Measurements from ENCODE around the gene SHISA5.

SHISA5 gene

DNA sequence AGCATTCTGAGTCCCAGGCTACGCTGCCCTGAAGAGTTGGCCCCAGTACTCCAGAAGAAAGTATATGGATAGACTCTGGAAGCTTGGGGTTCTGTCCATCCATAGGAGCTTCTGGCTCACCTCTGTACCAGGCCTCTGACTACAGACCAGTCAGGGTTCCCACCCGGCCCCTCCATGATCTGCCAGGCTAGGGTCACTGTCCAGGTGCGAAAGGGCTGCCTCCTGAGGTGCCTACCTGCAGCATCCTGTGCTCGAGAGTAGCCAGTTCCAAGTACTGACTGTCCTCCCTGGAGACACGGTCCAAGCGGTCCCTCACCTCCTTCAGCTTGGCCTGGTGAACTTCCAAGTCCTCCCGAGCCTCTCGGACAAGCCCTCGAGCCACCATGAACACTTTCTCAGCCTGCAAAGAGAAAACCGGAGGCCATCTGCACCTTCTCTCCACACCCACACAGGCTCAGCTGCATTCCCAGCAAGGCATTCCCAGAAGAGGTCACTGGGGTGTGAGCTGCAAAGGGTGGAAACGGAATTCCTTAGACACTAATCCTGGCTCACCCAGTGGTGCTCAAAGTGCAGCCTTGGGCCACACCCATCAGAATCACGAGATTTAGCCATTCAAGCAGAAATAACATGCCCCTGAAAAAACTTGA, 70.4 kb downstream of the SHISA5 start:
- H3K27ac ChIP-seq: peak overlapping the region; percentile 92

DNA sequence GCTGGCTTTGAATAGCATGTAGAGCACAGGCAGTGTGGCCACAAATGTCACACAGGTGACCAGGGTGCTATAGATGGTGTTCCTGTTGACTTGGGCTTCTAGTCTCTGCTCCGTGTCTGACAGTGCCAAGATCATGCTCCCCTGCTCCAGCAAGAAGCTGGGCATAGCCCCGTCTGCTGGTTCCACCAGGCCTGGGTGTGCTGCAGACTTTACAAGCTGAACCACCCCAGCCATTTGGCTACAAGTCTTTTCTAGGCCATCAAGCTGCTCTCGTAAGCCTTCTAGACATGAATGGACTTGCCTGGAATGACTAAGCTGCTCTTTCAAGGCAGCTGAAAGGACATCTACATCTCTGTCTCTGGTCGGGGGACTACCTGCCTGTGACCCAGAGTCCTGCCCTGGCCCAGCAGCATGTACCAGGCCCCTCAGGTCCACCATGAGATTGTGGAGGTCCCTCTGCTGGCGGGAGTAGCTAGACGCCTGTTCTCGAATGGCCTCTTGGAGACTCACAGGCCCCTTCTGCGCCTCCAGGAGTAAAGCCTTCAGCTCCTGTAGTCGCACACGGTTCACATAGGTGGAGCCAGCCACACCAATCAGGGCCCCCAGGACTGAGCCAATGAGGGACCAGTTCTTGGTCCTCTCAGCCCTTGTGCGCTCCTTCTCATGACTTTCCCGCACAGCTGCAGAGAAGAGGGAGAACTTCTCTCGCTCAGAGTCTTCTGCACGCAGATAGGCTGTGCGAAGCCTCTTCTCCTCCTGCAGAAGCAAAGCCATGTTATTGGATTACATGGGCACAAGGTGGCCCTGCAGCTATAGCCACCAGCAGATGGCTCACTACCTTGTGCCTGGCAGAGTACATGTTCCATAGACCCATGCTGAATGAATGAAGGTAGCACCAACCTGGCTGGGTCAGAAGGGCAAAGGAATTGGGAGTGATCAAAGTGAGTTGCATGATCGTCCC, 71.3 kb downstream of the SHISA5 start:
- DNase-seq (ENCODE audit: low read depth, low spot score): peak; percentile 79
- peak overlapping the region; percentile 92 for H3K27ac ChIP-seq

More for the DNA sequence above, 70.4 kb downstream of the SHISA5 start:
- no peak for DNase-seq (ENCODE audit: low read depth, low spot score)

DNA sequence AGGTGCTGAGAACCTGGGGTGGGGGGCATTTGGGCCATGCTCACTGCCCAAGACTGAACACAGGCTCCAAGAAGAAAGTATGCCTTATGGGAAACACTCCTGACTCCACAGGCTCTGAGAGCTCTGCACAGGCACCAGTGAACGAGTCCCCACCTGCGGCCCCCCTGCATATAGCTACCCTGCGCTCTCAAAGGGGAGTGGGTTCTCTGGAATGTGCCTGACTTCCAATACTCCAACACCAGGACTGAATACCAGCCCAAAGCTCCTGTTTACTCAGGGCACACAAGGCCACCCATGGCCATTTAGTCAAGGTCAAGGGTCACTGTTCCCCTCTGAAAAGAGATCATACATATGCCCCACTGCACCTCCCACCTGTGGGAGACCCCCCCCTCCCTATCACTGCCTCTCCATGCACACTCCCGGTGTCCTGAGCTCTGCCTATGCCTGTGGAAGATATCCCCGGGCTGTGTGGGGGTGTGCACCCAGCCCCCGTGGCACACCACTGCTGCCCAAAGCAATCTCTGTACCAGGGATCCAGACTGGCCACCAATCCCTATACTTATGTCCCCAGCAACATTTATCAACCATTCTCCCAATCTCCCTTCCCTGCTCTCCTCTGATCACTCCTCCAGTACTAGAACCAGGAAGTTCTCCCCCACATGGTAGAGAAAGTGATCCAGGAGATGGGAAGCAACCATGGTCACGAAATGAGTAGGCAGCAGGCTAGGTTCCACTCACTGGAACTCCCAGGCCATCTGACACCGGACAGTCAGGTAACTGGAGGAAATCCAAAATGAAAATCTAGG, 72.5 kb downstream of the SHISA5 start:
- DNase-seq (ENCODE audit: low read depth, low spot score): no peak
- H3K27ac ChIP-seq: peak overlapping the region; percentile 92

DNA sequence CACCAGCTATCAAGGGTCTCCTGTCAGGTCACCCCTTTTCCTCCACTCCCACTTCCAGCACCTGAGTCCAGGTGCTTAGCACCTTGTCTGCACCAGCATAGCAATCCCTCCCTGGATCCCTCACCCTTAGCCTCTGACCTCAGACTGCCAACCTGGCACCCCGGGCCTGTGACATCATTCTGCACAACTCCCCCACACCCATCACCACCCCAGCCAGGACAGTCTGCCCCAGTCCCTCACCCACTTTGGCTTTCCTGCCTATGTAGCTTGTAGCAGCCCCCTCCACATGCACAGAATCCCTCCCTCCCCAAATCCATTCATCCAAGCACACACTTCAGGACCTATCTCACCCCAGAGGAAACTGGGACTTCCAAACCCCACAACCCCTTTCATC, 73.3 kb downstream of the SHISA5 start:
- DNase-seq (ENCODE audit: low read depth, low spot score): no peak
- peak overlapping the region; percentile 92 for H3K27ac ChIP-seq

DNA sequence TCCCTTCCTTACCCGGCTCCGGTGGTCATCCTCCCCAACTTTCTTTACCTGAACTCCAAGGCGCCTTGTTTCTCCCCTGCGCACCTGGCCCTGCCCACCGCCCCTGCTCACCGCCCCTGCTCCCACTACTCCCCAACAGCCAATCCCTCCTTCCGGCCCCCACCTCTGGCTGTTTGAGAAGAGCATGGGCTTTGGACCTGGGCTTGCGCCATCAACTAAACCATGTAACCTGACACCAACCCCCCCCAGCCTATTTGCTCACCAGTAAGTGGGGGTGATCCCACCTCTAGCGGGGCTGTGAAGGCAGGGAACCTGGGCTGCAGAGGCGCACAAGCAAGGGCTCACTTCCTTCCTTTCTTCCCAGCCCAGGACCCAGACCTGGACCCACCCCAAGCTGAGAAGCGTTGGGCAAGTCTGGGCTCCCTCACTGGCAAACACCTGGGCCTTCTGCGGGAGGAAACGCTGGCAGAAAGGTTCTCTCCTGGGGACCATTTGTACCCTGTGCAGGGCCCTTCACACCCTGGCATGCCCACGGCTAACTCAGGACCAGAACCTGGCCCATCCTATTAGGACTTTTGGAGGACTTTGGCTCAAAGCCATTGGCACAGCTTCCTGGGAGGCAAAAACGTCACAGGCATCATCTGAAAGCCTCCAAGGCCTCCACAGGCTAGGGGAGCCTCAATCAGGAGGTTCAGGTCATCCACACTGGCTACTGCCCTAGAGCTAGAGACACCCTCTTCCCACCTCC, 73.8 kb downstream of the SHISA5 start, which contains the start of gene PLXNB1:
Gene PLXNB1, minus strand, starts transcription at position 127 of the 748 bp plus-strand sequence. CDS start 5,475 bp downstream, outside the sequence.
- DNase-seq (ENCODE audit: low read depth, low spot score): peak; percentile 54
- H3K27ac ChIP-seq: peak within 1 kb of the TSS; percentile 92

DNA sequence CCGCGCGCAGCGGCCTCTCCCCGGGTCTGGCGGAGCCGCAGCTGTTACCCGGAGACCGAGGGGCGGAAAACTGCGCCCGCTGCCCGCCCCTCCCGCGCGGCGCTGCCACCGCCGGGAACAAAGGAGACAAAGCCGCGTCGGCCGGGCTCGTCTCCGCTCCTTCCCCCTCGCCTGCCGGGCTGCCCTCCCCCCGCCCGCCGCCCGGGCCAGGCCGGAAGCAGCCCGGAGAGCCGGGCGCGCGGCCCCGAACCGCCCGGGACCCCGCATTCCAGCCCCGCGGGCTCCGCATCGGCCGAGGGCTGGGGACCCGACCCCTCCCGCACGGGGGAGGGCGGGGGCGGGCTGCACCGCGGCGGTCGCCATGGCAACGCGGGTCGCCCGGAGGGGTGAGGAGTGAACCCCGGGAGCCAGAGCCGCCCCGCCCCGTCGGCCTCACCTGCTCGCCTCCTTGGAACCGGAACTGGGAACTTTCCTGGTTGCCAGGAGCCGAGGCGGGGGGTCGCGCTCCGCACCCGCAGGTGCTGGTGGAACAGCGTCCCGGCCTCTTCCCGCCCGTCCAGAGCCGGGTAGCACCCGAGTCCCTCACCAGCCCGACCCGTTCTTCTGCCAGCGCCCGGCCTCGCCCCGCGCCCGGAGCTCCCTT, 74.5 kb downstream of the SHISA5 start:
- DNase-seq (ENCODE audit: low read depth, low spot score): no peak
- peak overlapping the region; percentile 92 for H3K27ac ChIP-seq

DNA sequence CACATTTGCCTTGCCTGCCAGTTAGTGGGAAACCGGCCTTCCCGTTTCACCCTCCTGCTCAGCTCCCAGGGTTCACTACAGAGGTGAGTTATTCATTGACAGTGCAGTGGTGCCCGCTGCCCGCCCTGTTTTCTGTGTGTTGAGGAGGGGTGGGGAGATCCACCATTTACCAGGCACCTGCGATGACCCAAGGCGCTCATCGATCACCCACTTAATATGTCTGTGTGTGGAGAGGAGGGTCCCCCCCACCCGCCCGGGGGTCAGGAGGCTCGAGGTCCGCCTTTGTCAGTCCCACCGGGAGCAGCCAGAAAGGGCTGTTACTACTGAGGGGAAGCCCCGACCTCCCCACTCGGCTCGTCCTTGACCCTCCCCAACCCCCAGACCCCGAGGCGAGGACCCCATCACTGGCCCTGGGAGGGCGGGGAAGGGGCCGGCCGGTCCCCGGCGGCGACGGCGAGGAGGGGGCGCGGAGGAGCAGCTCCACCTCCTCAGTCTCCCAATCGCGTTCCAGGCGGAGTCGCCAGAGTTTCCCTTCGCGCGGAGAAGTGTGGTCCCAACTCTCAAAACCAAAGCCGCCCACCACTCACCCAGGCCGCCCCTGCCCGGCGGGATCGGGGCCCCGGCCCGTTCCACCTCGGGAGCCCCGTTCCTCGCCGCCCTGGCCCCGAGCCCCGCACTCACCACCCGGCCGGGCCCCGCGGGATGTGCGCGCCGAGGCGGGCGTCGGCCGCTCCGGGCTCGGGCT, 75.2 kb downstream of the SHISA5 start:
- peak overlapping the region; percentile 92 for H3K27ac ChIP-seq
- no peak for DNase-seq (ENCODE audit: low read depth, low spot score)

DNA sequence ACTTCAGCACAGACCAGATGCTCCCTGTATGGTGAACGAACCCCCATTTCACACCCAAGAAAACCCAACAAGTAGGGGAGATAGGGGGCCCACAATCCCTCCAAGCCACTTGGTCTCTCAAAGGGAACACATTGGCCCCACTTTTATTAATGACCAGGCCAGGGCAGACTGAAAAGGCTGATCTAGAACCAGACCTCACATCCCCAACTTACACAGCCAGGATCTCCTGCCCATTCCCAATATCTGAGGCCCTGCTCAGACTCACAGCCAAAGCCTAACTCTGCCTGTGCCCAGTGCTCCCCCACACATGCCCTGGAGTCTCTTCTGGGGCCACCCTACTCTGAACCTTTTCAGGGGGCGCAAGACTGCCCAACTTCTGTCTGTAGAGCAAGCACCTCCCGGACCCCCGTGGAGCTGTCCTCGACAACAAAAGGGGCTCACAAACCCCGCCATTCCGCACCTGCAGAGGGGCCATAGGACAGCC, 75.8 kb downstream of the SHISA5 start:
- no peak for DNase-seq (ENCODE audit: low read depth, low spot score)
- H3K27ac ChIP-seq: peak overlapping the region; percentile 92

DNA sequence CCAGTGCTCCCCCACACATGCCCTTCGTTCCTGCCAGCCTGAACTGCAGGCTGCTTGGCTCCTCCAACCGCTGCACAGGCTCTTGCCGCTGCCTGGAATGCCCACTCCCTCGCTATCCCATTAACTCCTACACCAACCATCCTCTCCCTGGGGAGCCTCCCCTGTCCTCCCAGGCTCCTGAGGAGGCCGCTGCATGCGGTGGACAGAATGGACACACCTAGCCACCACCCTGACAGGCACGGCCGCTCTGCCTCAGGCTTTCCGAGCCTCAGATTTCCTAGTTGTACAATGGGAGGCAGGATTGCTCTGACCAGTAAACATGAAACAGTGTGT, 76.4 kb downstream of the SHISA5 start:
- no peak for DNase-seq (ENCODE audit: low read depth, low spot score)
- peak overlapping the region; percentile 92 for H3K27ac ChIP-seq

DNA sequence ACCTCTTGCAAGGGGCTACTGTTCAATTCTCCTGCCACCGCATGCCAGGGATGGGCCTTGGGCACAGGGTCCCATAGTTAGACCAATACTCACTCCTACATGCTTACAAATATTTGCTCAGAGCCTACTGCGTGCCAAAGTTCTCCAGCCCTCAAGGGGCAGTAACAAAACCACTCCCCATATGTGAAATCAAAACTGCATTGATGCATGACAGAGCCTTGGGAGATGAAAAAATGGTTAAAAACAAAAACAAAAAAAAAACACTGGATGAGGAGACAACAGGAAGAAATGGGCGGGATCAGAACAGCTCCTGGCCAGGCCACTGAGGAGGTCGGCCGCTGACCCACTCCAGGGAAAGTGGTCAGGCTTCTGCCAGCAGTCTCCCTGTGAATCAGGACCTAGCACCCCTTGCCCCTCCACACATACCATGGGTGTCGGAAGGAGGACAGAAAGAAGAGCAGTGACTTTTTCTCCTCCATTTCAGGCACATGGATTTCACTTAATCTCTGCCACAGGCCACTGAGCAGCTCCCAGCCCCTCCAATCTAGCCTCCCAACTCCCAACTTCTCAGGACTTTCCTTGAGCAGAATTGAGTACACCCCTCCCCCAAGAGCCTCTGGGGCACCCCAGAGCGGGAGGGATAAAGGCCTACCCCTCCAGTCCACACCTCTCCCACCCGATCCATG, 76.9 kb downstream of the SHISA5 start:
- peak overlapping the region; percentile 92 for H3K27ac ChIP-seq
- DNase-seq (ENCODE audit: low read depth, low spot score): no peak

DNA sequence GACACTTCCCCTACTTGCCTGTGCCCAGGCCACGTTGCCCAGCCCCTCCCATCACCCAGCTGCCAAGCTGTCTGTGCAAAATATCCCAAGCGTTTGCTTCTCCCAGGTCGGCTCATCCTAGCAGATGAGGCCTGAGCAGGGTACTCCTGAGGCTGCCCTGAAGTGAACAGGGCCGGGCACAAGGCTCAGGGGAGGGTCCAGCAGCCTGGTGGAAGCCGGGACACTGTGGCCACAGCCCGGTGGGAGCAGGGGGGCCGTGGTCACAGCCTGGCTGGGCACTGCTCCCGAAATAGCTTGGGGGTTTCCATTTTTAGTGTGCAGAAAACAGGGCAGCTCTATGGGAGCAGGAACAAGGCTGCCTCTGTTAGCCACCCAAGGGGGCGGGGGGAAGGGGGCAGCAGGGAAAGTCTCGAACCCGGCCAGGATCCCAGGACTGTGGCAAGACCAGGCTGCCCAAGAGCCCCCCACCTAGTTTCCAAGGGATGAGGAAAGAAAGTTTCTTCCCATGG, 77.5 kb downstream of the SHISA5 start:
- DNase-seq (ENCODE audit: low read depth, low spot score): no peak
- H3K27ac ChIP-seq: peak overlapping the region; percentile 92

DNA sequence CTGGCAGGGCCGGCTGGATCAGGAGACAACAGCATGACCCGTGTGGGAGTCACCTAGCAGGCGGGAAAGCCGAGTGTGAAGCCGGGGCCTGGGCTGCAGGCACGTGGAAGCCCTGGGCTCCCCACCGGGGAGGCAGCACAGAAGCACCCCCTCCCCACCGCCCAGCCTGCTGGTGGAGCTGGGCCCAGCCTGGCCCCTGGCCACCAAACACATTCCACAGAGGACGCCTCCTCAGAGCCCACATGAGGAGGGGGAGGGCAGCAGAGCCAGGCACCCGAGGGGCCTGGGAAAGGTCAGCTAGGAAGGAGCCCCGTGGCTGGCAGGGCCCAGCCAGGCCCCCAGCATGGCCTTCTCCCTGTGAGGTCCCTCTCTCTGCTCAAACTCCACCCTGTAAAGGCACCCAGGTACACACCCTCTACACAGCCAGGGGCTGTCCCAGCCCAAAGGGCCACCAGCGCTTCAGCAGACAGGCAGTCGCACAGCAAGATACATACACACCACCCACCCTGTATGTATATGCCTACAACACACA, 78.6 kb downstream of the SHISA5 start:
- H3K27ac ChIP-seq: no peak overlapping the region
- DNase-seq (ENCODE audit: low read depth, low spot score): no peak

DNA sequence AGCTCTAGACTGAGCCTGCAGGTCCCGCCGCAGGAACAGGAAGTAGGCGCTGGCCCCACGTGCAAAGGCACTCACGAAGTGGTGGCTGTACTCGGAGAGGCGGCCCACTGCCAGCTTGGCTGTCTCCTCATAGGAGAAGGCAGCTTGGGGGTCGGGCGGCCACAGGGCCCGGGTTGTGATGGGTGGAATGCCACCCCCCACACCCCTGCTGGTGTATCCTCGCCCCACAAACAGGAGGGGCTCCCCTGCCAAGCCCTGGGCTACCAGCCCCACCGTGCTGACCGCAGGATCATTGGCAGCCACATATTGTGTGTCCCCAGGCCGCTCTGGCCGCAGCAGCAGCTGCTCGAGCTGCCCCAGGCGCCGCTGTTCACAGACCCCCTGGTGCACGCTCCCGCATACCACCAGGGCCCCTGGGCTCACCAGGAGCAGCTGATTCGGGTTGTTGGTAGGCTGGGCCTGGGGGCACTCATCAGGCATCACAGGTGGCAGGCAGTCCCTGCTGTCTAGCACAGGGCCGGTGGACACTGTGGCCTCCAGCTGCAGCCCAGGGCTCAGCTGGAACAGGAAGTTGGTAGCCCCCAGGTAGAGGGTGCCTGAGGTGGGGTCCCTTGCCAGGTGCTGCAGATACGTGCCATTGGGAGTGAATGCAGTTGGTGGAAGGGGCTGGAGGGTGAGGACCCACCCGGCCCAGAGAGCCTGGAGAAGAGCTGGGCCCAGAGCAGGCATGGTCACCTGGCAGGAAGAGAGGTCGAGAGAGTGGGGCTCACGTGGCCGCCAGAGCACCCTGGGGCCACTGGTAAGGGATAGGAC, 79.9 kb downstream of the SHISA5 start:
- H3K27ac ChIP-seq: no peak overlapping the region
- no peak for DNase-seq (ENCODE audit: low read depth, low spot score)

DNA sequence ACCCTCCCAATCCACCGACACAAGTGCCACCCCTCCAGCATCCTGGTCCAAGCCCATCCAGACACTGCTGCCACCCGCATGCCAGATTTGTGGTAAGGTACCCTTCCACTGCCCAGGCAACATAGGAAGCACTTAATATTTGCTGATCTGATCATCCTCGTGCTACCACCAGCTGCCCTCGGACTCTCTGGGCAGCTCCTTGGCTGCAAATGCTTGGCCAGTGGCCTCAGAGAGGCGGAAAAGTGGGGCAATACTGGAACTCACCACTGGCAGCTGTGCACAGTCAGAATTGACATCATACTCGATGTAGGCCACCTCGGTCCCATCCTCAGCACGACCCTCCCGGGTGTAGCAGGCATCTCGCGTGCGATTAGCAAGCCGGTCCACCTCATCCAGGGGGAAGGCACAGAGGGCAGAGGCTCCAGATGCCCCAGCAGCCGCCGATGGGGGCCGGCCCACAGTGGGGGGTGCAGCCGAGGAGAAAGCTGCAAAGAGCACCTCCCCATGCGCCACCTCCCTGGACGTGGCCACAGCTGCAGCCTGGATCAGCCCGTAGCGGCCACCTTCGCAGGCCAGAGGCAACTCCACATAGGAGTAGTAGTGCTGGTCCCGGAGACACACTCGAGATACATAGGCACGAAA, 80.6 kb downstream of the SHISA5 start:
- DNase-seq (ENCODE audit: low read depth, low spot score): no peak
- H3K27ac ChIP-seq: no peak overlapping the region

DNA sequence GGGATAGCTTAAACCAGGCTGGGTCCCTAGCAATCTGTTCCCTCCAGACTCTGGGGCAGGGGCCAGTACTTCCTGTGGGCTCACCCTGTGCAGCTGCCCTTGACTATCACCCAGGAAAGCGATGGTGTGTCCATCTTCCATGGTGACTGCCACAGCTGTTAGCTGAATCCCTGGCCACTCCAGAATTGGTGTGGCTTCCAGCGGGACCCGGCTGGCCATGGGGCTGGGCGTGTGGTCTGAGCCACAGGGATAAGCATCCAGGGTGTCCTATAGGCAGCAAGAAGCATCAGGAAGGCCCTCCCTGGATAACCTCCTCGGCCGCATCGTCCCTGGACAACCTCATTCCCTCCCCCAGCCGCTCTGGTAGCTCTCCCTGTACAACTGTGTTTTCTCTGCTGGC, 81.3 kb downstream of the SHISA5 start:
- H3K27ac ChIP-seq: no peak overlapping the region

DNA sequence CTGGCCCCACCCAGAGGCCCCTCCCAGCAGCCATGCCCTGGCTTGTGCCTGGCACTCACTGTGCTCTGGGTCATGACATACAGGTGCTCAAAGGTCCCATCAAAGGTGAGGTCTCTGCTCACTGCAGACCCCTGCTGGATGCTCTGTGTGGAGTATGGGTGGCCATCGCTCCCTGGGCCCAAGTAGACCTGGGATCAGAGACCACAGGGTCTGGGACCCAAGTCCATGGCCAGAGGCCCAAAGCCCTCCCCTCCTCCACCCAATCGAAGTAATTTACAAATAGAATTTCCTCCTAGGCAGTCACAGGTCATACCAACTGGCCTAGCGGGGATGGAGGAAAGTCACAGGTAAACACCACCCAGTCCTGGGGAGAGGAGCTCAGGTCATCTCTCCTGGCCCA, 81.7 kb downstream of the SHISA5 start:
- DNase-seq (ENCODE audit: low read depth, low spot score): no peak
- no peak overlapping the region for H3K27ac ChIP-seq

More for the DNA sequence above, 81.3 kb downstream of the SHISA5 start:
- DNase-seq (ENCODE audit: low read depth, low spot score): no peak

Data from epithelial cell of prostate (primary cell).